WTC11 (cell line): Measurements from ENCODE around the gene PHKA1.

Experiments used
- ATF3 ChIP-seq: sonication (generic); formaldehyde crosslinking; conservative IDR thresholded peaks from 2 replicates; pipeline ENCODE4 v1.8.1; 2022; ENCODE audit warnings: mild to moderate bottlenecking, missing genetic modification reagents
- CTCF ChIP-seq: fragments of 200-600 bp; IDR thresholded peaks from 2 replicates; pipeline ENCODE4 v1.8.0; 2022; ENCODE audit warnings: antibody characterized with exemption
- ETV6 ChIP-seq: sonication (generic); formaldehyde crosslinking; IDR thresholded peaks from 2 replicates; pipeline ENCODE4 v1.8.1; 2022; ENCODE audit warnings: mild to moderate bottlenecking, missing genetic modification reagents
- USF1 ChIP-seq: sonication (generic); formaldehyde crosslinking; IDR thresholded peaks from 2 replicates; pipeline ENCODE4 v1.8.0; 2022; ENCODE audit warnings: mild to moderate bottlenecking, missing genetic modification reagents
- ZNF263 ChIP-seq: sonication (generic); formaldehyde crosslinking; IDR thresholded peaks from 2 replicates; pipeline ENCODE4 v1.8.1; 2022; ENCODE audit warnings: low read depth, mild to moderate bottlenecking, moderate library complexity, missing genetic modification reagents

- no peak for TF ChIP-seq ETV6 (CRISPR knock-in tag)
- TF ChIP-seq ATF3, result no peak
- TF ChIP-seq CTCF, result no peak
- TF ChIP-seq USF1 (CRISPR knock-in tag), result no peak
- TF ChIP-seq ZNF263, result no peak
These were observed 9.0 kb downstream of the PHKA1 start for GRCh38 chrX:72705111-72705510.
